Ishikawa (cell line): ENCODE results near the gene ABCA1.

ENCODE experiments used
- CREB1 ChIP-seq: IDR thresholded peaks from 2 replicates; pipeline ENCODE4 v1.6.1; 2012; ENCODE audit warnings: low read depth
- EP300 ChIP-seq: IDR thresholded peaks from 2 replicates; pipeline ENCODE4 v1.6.1; 2012; ENCODE audit warnings: borderline replicate concordance
- NFIC ChIP-seq: IDR thresholded peaks from 2 replicates; pipeline ENCODE4 v1.6.1; 2012
- RAD21 ChIP-seq: IDR thresholded peaks from 2 replicates; pipeline ENCODE4 v1.6.1; 2012; ENCODE audit warnings: low read depth
- TAF1 ChIP-seq: IDR thresholded peaks from 2 replicates; pipeline ENCODE4 v1.6.1; 2012; ENCODE audit warnings: low read depth, mild to moderate bottlenecking
- USF1 ChIP-seq: IDR thresholded peaks from 2 replicates; pipeline ENCODE4 v1.6.1; 2012
- YY1 ChIP-seq: IDR thresholded peaks from 2 replicates; pipeline ENCODE4 v1.6.1; 2012; ENCODE audit warnings: low read depth
- ZBTB7A ChIP-seq: IDR thresholded peaks from 2 replicates; pipeline ENCODE4 v1.6.1; 2012; ENCODE audit warnings: low read depth

- TF ChIP-seq ZBTB7A (no peak), USF1 (no peak), EP300 (no peak), TAF1 (no peak), CREB1 (no peak), NFIC (no peak), YY1 (no peak), RAD21 (no peak)
Measured at GRCh38 chr9:104915753-104916152, 12.2 kb downstream of the ABCA1 start.
